ENCODE results near the gene TRIM7. TPM values are rescaled to one million over a fixed set of nuclear protein-coding genes. Genes with fewer than 3 reads are reported as not detected.

TRIM7 gene
- polyA plus RNA-seq, 1 donor from 2014 or later = 2.1 TPM

DNA sequence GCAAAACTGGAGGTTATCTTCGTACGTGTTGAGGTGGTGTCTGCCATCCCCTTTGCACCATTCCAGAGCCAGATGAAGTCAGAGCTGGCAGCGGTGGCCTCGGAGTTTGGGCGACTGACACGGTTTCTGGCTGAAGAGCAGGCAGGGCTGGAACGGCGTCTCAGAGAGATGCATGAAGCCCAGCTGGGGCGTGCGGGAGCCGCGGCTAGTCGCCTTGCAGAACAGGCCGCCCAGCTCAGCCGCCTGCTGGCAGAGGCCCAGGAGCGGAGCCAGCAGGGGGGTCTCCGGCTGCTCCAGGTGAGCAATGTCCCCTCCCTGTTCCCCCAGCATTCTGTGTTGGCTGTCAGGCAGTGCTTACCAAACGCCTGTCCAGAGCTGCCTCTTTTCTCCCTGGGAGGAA lies 27.6 kb upstream of the TRIM7 start:
- Histone ChIP-seq H3K4me3 (ENCODE audit: low read length) (no peak overlapping the region), H3K27ac (ENCODE audit: low read length) (no peak overlapping the region), H2AFZ (ENCODE audit: low read depth, low read length) (no peak overlapping the region)

DNA sequence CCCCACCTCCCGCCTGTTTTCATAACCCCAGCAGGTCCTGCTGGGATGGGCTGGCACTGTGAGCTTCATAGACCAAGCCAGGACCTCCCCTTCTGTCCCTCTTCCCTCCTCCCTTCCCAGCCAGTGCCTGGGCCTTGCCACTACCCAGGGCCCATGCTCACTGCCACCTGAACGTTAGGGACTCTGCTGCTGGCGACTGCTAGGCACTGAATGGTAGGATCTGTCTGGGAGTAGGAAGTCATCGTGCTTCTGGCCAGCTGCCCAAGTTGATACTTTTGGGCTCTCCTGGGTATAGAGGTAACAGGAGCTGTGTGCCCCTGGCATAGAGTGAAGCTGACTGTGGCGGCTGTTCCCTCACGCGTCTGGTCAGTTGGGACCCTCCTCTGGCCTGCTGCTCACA lies 26.4 kb upstream of the TRIM7 start:
- no peak for TF ChIP-seq EZH2 (IDR thresholded peaks at IDR 0.05; ENCODE audit: borderline replicate concordance, insufficient read depth, low read length, poor library complexity, severe bottlenecking)
- TF ChIP-seq, protein P1, sequence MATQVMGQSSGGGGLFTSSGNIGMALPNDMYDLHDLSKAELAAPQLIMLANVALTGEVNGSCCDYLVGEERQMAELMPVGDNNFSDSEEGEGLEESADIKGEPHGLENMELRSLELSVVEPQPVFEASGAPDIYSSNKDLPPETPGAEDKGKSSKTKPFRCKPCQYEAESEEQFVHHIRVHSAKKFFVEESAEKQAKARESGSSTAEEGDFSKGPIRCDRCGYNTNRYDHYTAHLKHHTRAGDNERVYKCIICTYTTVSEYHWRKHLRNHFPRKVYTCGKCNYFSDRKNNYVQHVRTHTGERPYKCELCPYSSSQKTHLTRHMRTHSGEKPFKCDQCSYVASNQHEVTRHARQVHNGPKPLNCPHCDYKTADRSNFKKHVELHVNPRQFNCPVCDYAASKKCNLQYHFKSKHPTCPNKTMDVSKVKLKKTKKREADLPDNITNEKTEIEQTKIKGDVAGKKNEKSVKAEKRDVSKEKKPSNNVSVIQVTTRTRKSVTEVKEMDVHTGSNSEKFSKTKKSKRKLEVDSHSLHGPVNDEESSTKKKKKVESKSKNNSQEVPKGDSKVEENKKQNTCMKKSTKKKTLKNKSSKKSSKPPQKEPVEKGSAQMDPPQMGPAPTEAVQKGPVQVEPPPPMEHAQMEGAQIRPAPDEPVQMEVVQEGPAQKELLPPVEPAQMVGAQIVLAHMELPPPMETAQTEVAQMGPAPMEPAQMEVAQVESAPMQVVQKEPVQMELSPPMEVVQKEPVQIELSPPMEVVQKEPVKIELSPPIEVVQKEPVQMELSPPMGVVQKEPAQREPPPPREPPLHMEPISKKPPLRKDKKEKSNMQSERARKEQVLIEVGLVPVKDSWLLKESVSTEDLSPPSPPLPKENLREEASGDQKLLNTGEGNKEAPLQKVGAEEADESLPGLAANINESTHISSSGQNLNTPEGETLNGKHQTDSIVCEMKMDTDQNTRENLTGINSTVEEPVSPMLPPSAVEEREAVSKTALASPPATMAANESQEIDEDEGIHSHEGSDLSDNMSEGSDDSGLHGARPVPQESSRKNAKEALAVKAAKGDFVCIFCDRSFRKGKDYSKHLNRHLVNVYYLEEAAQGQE (IDR thresholded peaks at IDR 0.05; ENCODE audit: borderline replicate concordance) = no peak
- TF ChIP-seq, protein P2, sequence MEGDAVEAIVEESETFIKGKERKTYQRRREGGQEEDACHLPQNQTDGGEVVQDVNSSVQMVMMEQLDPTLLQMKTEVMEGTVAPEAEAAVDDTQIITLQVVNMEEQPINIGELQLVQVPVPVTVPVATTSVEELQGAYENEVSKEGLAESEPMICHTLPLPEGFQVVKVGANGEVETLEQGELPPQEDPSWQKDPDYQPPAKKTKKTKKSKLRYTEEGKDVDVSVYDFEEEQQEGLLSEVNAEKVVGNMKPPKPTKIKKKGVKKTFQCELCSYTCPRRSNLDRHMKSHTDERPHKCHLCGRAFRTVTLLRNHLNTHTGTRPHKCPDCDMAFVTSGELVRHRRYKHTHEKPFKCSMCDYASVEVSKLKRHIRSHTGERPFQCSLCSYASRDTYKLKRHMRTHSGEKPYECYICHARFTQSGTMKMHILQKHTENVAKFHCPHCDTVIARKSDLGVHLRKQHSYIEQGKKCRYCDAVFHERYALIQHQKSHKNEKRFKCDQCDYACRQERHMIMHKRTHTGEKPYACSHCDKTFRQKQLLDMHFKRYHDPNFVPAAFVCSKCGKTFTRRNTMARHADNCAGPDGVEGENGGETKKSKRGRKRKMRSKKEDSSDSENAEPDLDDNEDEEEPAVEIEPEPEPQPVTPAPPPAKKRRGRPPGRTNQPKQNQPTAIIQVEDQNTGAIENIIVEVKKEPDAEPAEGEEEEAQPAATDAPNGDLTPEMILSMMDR (IDR thresholded peaks at IDR 0.05; ENCODE audit: poor library complexity, severe bottlenecking) = no peak
- no peak for TF ChIP-seq POLR2AphosphoS5 (IDR thresholded peaks at IDR 0.05)
- TF ChIP-seq MXI1 (conservative IDR thresholded peaks at IDR 0.05; ENCODE audit: poor library complexity, severe bottlenecking) = no peak
- TF ChIP-seq RAD21 (conservative IDR thresholded peaks at IDR 0.05) = no peak
- no peak for TF ChIP-seq EP300 (conservative IDR thresholded peaks at IDR 0.05; ENCODE audit: poor library complexity, severe bottlenecking)
- TF ChIP-seq TAF1 (IDR thresholded peaks at IDR 0.05; ENCODE audit: low read depth) = no peak
- Histone ChIP-seq H3K27ac (ENCODE audit: low read length) (no peak overlapping the region), H3K9ac (ENCODE audit: low read length) (no peak overlapping the region), H3K9me3 (ENCODE audit: low read length) (no peaks in the 10 kb centered on the region), H3K79me2 (replicated peaks; ENCODE audit: insufficient read depth, low read length) (peaks cover 3% of the 10 kb centered on the region), H3K4me2 (ENCODE audit: low read length) (no peak overlapping the region), H3K27me3 (ENCODE audit: insufficient read depth, low read depth, low read length) (no peaks in the 10 kb centered on the region), H2AFZ (ENCODE audit: low read depth, low read length) (no peak overlapping the region), H3K9me2 (ENCODE audit: insufficient read depth, low read length) (no peaks in the 10 kb centered on the region), H4K20me1 (ENCODE audit: insufficient read depth) (no peaks in the 10 kb centered on the region), H3F3A (ENCODE audit: insufficient read depth, low read length, poor library complexity, severe bottlenecking) (no peaks in the 10 kb centered on the region), H3K4me3 (ENCODE audit: low read length) (no peak overlapping the region), H3K36me3 (ENCODE audit: insufficient read depth, low read length) (no peaks in the 10 kb centered on the region)

More for the DNA sequence above, 27.6 kb upstream of the TRIM7 start:
- Histone ChIP-seq H3K4me2 (ENCODE audit: low read length) (no peak overlapping the region), H3K79me2 (replicated peaks; ENCODE audit: insufficient read depth, low read length) (peaks cover under 1% of the 10 kb centered on the region), H3K36me3 (ENCODE audit: insufficient read depth, low read length) (peaks cover 6% of the 10 kb centered on the region), H3K9ac (ENCODE audit: low read length) (no peak overlapping the region), H3F3A (ENCODE audit: insufficient read depth, low read length, poor library complexity, severe bottlenecking) (no peaks in the 10 kb centered on the region), H3K9me3 (ENCODE audit: low read length) (no peaks in the 10 kb centered on the region), H4K20me1 (ENCODE audit: insufficient read depth) (no peaks in the 10 kb centered on the region), H3K9me2 (ENCODE audit: insufficient read depth, low read length) (no peaks in the 10 kb centered on the region), H3K27me3 (ENCODE audit: insufficient read depth, low read depth, low read length) (no peaks in the 10 kb centered on the region)
- TF ChIP-seq EP300 (conservative IDR thresholded peaks at IDR 0.05; ENCODE audit: poor library complexity, severe bottlenecking) (no peak), POLR2AphosphoS5 (IDR thresholded peaks at IDR 0.05) (no peak), EZH2 (IDR thresholded peaks at IDR 0.05; ENCODE audit: borderline replicate concordance, insufficient read depth, low read length, poor library complexity, severe bottlenecking) (no peak), RAD21 (conservative IDR thresholded peaks at IDR 0.05) (no peak), TAF1 (IDR thresholded peaks at IDR 0.05; ENCODE audit: low read depth) (no peak), MXI1 (conservative IDR thresholded peaks at IDR 0.05; ENCODE audit: poor library complexity, severe bottlenecking) (no peak), SMC3 (conservative IDR thresholded peaks at IDR 0.05; ENCODE audit: poor library complexity) (no peak)
- TF ChIP-seq, protein P2 (IDR thresholded peaks at IDR 0.05; ENCODE audit: poor library complexity, severe bottlenecking) = no peak
- TF ChIP-seq, protein P1 (IDR thresholded peaks at IDR 0.05; ENCODE audit: borderline replicate concordance) = no peak

Data from neural cell (in vitro differentiated cells).